HG03575 (cell line): ENCODE measurements around the gene FOS.
"Not testable (repeated sequence)": the region's sequence is repeated elsewhere in the genome, so short reads cannot be mapped to it uniquely, and the experiment has no call there.

Source experiments
- ATAC-seq: cut with Tn5 transposase; IDR thresholded peaks from one replicate; pipeline ENCODE4 v1.9.1; 2021; ENCODE audit not compliant: unreplicated experiment, insufficient number of reproducible peaks, low FRiP score; ENCODE audit errors: extremely low read depth

Gene FOS

DNA sequence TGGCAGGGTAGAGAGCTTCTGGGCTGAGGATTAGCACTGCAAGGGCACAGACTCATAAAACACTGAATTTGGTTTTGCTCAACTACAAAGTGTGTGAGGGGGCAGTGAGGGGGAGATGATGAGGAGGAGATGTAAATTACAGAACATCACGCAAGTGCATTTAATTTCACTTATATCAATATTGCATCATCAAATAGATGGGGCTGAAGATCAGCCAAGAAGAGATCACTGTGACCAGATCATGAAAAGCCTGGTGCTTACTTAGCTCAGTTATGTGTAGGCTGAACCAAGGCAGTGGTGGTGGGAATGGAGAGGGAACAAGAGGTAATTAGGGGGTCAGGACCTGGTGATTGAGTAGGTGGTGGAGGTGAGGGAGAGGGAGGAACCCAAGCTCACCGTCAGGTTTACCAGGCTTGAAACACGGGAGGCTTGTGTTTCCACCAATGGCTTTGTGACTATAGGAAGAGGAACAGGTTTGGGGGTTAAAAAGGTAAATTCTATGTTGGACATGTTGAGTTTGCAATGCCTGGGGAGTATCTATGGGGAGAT, 11.3 kb downstream of the FOS start:
- ATAC-seq, result no peak

GRCh38 chr14:75290851-75291250, 12.2 kb downstream of the FOS start:
- ATAC-seq, result no peak

DNA sequence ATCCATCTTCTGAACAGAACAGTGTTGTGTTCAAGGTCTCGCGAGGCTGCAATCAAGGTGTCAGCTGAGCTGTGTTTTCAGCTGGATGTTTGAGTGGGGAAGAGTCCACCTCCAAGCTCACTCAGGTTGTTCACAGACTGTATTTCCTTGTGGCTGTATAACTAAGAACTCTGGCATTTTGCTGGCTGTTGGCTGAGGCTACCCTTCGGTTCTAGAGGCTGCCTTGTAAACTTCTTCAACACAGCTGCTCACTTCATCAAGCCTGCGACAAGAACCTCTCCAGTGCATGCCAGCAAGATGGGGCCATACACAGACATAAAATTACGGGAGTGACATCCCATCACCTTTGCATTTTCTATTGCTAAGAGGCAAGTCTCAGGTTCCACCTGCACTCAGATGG, 12.7 kb downstream of the FOS start:
- no peak for ATAC-seq

- no peak for ATAC-seq
Observed at GRCh38 chr14:75292101-75292563, 13.5 kb downstream of the FOS start.

- ATAC-seq, result no peak
Observed at GRCh38 chr14:75292886-75293285, 14.3 kb downstream of the FOS start.

DNA sequence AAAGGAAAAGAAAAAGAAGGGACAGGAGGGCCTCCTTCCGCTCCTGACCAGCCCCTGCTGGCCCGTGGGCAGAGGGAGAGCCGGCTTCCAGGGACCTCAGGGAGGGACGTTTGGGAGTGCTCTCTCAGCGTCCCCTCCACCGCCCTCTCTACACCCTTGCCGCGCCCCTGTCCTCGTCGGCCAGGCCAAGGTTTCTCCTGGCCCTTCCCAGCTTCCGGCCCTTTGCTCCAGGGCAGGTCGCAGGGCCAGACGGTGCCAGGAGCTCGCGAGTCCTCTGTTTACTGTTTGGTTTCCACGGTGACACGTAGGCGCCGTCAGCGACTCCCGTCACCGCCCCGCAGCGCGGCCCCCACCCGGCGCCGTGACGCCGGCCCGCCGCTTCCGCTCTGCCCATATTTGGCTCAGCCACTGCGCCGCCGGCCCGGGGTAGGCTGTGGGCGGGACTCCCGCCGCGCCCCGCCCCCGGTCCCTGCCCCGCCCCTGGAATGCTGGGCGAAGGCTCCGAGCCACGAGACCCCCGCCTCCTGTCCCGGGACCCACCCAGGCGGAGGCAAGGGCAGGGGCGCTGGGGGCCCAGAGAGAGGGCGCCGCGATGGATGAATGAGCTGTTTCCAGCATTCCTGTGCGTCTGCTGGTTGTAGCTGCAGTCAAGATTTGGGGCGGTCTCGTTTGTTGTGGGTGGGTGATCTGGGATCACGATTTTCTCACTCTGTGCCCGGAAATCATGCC, 15.5 kb downstream of the FOS start:
- peak; percentile 39 for ATAC-seq

- ATAC-seq, result no peak
Observed at GRCh38 chr14:75294649-75295033, 16.0 kb downstream of the FOS start.

DNA sequence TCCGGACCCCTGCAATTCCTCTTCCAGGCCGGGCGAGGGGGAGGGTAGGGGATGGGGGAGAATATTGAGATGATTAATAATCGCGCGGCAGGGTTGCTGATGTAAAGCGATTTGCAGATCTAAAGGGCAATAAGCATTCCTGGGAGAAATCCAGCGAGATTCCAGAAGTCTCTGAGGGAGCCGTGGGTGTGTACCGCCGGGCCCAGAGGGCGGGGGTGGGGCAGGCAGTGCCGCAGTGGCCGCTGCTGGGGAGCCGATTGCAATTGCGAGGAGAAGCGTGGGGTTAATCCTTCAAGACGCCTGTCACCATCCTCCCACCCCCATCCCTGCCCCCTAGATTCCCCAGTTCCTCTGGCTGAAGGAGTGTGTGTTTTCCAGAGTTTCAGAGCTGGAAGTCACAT, 16.4 kb downstream of the FOS start:
- ATAC-seq, result no peak

DNA sequence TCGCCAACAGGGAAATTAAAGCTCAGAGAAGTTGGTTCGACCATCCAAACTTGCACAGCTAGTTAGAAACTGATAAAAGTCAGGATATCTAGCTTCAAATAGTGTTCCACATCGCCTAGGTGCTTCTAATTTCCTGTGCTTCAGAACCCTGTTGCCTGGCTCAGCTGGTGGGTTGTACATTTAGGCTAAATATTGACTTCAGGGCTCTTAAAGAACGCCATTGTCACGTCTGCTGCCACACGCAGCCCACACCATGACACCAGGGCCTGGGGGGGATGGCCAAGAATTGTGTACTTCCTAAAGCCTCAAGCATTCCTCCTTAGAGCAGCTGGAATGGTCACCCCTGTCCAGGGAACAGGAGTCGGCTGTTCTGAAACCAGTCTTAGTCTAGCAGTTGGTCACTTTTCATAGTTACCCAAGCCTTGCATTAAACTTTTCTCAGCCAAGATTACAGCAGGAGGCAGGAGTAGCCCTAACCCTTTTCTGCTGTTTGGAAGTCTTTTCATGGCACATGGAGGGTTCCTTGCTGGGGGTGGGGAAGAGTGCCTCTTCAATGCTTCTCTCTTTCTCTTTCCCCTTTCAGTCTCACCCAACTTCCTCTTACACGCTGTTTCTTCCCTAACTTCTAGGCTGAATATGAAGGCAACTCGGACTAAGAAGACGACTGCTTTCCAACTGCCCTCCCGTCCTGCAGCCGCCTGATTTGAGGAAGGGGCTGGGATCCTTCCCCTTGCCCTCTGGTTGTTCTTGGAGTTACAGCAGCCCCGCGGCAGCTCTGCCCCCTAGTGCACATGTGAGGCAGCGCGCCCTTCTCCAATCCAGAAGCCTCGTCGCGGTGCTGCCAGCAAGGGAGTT, 17.1 kb downstream of the FOS start:
- ATAC-seq, result no peak

DNA sequence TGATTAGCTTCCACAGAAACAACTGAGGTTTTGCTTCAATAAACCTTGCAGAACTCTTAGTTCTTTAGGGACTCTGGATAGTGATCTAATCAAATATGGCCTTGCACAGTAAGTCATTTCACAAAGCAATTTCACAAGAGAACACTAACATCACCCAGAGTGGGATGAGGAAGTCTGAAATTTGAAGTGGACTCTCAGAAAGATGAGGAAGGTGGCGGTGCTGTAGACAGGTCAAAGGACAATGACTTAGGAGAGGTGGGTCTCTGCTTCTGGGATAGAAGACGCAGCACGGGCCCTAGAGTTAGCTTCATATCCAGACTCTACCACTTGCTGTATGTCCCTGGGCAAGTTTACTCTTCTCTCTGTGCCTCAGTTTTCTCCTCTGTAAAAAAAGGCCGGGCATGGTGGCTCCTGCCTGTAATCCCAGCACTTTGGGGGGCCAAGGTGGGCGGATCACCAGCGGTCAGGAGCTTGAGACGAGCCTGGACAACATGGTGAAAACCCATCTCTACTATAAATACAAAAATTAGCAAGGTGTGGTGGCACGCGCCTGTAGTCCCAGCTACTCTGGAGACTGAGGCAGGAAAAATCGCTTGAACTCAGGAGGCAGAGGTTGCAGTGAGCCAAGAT, 18.9 kb downstream of the FOS start:
- no peak for ATAC-seq

DNA sequence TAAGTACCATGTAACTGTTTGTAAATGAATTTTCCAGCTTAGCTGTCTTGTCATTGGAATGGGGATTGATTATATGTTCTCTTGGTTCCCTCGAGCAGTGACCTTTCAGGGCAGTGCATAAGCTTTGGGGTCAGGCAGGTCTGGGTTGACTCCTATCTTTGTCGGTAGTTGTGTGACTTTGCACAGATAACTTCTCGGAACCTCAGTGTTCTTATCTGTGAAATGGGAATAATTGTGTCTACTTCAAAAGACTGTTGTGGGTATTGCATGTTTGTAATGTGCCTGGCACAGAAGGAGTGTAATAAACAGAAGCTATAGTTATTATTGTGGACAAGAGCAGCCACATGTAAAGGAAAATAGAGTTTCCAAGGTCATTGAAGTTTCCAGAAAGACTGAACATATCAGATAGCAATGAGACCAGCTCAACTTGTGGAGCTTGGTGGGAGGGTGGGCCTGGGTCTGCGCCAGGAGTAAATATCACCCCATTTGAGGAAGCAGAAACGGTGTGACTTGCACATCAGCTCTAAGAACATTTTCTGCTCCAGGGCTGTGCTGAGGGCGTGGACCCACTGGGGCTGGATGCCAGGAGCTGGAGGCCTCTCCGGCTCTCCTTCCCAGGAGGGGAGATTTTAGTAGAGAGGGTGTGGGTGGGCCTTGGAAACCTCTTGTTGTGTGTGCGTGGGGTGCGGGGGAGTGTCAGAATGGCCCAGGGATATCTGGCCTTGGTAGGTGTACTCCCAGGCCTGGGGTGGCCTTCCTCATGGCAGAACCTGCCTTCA, 19.7 kb downstream of the FOS start:
- no peak for ATAC-seq

GRCh38 chr14:75299059-75299458, 20.4 kb downstream of the FOS start:
- no peak for ATAC-seq

DNA sequence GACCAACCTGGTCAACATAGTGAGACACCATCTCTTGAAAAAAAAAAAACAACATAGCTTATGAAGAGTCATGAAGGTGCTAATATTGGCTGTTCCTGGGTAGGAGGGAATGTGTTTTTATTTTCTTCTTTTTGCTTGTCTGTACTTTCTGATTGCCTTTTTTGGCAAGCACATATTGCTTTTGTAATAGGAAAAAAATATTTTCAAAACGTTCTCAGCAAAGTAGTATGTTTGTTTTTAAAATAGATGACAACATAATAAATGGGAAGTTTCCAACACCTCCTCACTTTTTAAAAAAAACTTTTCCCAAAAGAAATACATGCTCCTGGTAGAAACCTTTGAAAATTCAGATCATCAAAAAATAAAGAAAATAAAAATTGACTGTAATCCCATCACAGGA, 20.9 kb downstream of the FOS start:
- ATAC-seq, result no peak

DNA sequence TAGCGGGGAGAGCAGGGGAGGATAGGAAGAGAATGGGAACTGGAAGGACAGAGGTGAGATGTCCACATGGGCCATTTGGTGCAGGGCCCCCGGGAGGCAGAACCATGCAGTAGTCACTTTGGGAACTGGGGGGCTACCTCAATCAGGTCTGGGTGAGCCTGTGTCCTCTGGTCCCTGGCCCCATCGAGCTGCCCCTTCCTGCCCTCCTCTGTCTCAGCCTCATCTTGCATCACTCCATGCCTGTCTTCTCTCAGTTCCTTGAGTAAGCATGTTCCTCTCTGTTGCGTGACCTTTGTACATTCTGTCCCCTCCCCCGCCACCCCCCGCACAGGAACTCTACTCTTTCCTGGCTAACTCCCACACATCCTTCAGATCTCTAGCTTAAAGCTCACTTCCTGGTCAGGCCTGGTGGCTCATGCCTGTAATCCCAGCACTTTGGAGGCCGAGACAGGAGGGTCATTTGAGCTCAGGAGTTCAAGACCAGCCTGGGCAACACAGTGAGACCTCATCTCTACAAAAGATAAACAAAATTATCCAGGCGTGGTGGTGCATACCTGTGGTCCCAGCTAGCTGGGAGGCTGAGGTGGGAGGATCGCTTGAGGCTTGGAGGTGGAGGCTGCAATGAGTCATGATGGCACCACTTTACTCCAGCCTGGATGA, 23.2 kb downstream of the FOS start:
- no peak for ATAC-seq

DNA sequence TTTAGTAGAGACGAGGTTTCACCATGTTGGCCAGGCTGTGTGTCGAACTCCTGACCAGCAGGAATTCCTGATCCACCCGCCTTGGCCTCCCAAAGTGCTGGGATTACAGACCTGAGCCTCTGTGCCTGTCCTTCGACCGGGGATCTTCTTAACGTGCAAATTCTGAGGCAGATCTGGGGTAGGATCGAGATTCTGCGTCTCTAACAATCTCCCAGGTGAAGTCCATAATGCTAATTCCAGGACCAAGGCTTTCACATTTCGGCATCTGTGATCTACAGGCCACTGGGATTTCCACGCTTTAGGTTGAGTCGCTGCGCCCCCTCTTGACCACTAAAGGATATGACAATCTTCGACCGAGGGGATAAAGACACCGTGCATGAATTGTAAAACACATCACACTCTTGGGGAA, 24.8 kb downstream of the FOS start:
- no peak for ATAC-seq

- not testable (repeated sequence) for ATAC-seq
Observed at GRCh38 chr14:75306410-75306809, 27.8 kb downstream of the FOS start.

DNA sequence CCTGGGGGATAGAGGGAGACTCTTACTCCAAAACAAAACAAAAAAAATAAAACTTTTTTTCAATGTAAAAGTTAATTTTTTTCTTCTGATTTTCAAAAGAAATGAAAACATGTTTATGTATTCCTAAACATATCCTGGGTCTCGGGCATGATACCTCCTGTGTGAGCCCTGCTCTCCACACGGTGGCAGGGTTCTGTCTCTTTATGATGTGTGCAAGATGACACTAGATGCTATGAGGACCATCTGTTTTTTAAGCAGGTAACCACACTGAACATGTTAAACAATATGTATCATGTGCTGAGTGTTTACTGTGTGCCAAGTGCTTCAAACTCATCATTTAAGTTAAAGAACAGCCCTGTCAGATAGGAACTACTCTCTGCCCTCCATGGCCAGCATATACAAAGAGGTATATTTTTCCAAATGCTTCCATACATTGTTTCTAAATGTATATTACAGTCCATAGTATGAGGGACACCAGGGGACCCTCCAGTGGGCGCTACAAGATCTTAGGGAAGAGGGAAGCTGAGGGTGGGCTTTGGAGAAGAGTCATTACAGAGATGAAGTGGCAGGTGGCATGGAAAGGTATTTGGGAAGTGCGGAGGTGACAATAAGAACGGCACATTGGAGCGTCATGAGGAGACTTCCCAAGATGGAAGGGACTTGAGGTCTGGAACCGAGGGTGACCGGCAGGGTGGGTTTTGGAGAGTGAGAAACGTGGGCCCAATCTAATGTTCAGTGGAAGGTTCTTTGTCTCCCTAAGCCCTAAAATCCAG, 28.5 kb downstream of the FOS start:
- ATAC-seq, result no peak
